ENCODE data around the gene IKZF2.
A peak's percentile ranks its signal among the peaks of the same experiment; 100 is the strongest.

Gene IKZF2

GRCh38 chr2:213015387-213016165 is 135.8 kb downstream of the IKZF2 start:
- no peak overlapping the region for H3K4me3 ChIP-seq (replicated peaks in 1 of 2; ENCODE audit: low read depth in 2 of 2, low read length in 2 of 2)
- TF ChIP-seq, protein P1, sequence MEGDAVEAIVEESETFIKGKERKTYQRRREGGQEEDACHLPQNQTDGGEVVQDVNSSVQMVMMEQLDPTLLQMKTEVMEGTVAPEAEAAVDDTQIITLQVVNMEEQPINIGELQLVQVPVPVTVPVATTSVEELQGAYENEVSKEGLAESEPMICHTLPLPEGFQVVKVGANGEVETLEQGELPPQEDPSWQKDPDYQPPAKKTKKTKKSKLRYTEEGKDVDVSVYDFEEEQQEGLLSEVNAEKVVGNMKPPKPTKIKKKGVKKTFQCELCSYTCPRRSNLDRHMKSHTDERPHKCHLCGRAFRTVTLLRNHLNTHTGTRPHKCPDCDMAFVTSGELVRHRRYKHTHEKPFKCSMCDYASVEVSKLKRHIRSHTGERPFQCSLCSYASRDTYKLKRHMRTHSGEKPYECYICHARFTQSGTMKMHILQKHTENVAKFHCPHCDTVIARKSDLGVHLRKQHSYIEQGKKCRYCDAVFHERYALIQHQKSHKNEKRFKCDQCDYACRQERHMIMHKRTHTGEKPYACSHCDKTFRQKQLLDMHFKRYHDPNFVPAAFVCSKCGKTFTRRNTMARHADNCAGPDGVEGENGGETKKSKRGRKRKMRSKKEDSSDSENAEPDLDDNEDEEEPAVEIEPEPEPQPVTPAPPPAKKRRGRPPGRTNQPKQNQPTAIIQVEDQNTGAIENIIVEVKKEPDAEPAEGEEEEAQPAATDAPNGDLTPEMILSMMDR (IDR thresholded peaks at IDR 0.05; ENCODE audit: low read depth, low read length): no peak
- no peak for DNase-seq (ENCODE audit: low read depth in 2 of 2)

DNA sequence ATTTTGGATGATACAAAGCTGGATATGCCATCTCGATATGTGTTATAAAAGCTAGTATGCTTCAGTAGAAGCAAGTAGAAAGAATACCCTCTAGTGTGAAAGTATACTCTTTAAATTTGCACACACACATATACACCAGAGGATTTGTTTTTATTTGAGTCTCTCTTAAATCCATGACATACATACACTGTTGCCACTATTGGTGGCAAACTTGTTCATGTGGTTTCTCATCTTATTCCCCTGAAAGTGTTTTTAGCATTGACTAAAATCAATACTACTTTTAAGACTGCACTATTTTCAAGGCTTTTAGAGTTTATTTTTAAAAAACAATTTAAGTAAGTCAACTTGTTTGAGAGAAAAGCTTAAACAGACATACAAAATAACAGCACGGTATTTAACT is 137.4 kb downstream of the IKZF2 start:
- no peak overlapping the region for H3K4me3 ChIP-seq (replicated peaks in 1 of 2; ENCODE audit: low read depth in 2 of 2, low read length in 2 of 2)
- DNase-seq (ENCODE audit: low read depth in 2 of 2): no peak
- TF ChIP-seq, protein P1 (IDR thresholded peaks at IDR 0.05; ENCODE audit: low read depth, low read length): no peak

DNA sequence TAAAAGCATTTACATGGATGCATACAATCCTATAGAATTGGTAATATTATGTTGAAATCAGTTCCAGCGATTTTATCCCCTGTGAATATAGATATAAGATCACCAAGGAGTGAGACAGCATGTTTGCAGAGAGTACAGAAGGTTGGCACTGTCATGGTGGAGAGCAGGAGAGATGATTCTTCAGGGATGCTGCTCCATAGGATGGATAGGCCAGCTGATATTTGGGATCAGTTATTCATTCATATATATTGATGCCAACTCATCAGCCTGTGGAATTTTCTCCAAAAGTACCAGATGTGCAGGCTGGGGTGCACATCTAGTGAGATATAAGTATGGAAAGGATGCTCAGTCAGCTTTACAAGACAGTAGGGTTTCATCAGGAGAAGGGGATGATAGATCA is 139.9 kb downstream of the IKZF2 start:
- no peak overlapping the region for H3K4me3 ChIP-seq (replicated peaks in 1 of 2; ENCODE audit: low read depth in 2 of 2, low read length in 2 of 2)
- DNase-seq (ENCODE audit: low read depth in 2 of 2): no peak
- TF ChIP-seq, protein P1 (IDR thresholded peaks at IDR 0.05; ENCODE audit: low read depth, low read length): no peak

DNA sequence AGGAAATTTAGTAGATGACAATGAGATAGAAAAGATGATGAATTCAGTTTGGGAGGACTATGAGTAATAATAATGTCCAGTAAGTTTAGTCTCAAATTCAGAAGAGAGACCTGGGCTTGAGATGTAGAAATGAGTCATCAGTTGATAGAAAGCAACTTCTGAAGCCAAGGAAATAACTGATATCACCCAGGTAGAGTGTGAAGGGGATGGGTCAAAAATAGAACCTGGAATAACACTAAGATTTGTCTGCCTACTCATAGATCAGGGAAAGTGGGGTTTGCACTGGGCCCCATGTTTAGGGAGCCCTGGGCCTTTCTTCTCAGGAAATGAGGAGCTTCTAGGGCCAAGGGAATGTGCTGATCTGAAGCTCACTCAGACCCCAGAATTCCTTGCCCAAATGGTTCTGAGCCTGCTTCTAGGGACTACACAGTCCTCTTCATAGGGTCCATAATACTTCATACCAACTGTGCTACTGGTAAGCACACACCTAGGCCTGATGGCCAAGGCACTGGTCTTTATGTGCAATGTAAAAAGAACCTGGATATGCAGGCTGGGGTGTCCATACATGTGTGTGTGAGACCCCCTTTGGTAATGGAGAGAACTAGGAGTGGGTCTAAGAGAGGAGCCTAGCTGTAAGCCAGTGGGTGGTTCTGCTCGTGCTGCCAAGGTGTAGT is 141.2 kb downstream of the IKZF2 start:
- TF ChIP-seq, protein P1 (IDR thresholded peaks at IDR 0.05; ENCODE audit: low read depth, low read length): no peak
- no peak overlapping the region for H3K4me3 ChIP-seq (replicated peaks in 1 of 2; ENCODE audit: low read depth in 2 of 2, low read length in 2 of 2)
- DNase-seq (ENCODE audit: low read depth in 2 of 2): no peak

- no peak overlapping the region for H3K4me3 ChIP-seq (replicated peaks in 1 of 2; ENCODE audit: low read depth in 2 of 2, low read length in 2 of 2)
- TF ChIP-seq, protein P1 (IDR thresholded peaks at IDR 0.05; ENCODE audit: low read depth, low read length): no peak
- DNase-seq (ENCODE audit: low read depth in 2 of 2): no peak
Measured at GRCh38 chr2:213007290-213007838, 144.0 kb downstream of the IKZF2 start.

GRCh38 chr2:213004197-213004821 is 147.1 kb downstream of the IKZF2 start:
- no peak overlapping the region for H3K4me3 ChIP-seq (replicated peaks in 1 of 2; ENCODE audit: low read depth in 2 of 2, low read length in 2 of 2)
- DNase-seq (ENCODE audit: low read depth in 2 of 2): peak; percentile 33 to 50
- TF ChIP-seq, protein P1 (IDR thresholded peaks at IDR 0.05; ENCODE audit: low read depth, low read length): no peak
